ENCODE data around the gene ZRANB1. TPM values are rescaled to one million over a fixed set of nuclear protein-coding genes. Genes with fewer than 3 reads are reported as not detected.

Gene ZRANB1
- polyA plus RNA-seq, 1 experiment = 36.9 TPM

- H3K4me3 ChIP-seq (ENCODE audit: low read depth, low read length) = no peak overlapping the region
- POLR2A ChIA-PET = no interaction called here
- H3K9me3 ChIP-seq (ENCODE audit: control insufficient read depth, insufficient read depth, low read length) = no peaks in the 10 kb centered on the region; the same call in 1 of the 2 replicates
- no peaks in the 10 kb centered on the region for H3K27me3 ChIP-seq (ENCODE audit: control insufficient read depth, insufficient read depth, low read length)
- CTCF ChIA-PET = interaction anchor here (1.2 kb wide), 1 partner anchor 33 kb away, joined by 7 read pairs; no protein-coding TSS in a partner anchor
- no peak for DNase-seq (ENCODE audit: low read depth, low spot score)
- H3K27ac ChIP-seq (ENCODE audit: low read depth, low read length) = no peak overlapping the region
- TF ChIP-seq CTCF (IDR thresholded peaks at IDR 0.05; ENCODE audit: low read depth, low read length) = no peak
Observed at GRCh38 chr10:125014836-125015355, 73.0 kb downstream of the ZRANB1 start.

GRCh38 chr10:125015356-125015944 is 73.5 kb downstream of the ZRANB1 start:
- ChIA-PET POLR2A (no interaction called here), CTCF (no interaction called here)
- Histone ChIP-seq H3K27me3 (ENCODE audit: control insufficient read depth, insufficient read depth, low read length) (no peaks in the 10 kb centered on the region), H3K27ac (ENCODE audit: low read depth, low read length) (no peak overlapping the region), H3K9me3 (ENCODE audit: control insufficient read depth, insufficient read depth, low read length) (no peaks in the 10 kb centered on the region; the same call in 1 of the 2 replicates), H3K4me3 (ENCODE audit: low read depth, low read length) (no peak overlapping the region)
- no peak for TF ChIP-seq CTCF (IDR thresholded peaks at IDR 0.05; ENCODE audit: low read depth, low read length)
- no peak for DNase-seq (ENCODE audit: low read depth, low spot score)

- H3K4me3 ChIP-seq (ENCODE audit: low read depth, low read length) = no peak overlapping the region
- CTCF ChIA-PET = no interaction called here
- no peak for TF ChIP-seq CTCF (IDR thresholded peaks at IDR 0.05; ENCODE audit: low read depth, low read length)
- no peaks in the 10 kb centered on the region for H3K27me3 ChIP-seq (ENCODE audit: control insufficient read depth, insufficient read depth, low read length)
- no peak for DNase-seq (ENCODE audit: low read depth, low spot score)
- no peaks in the 10 kb centered on the region; the same call in 1 of the 2 replicates for H3K9me3 ChIP-seq (ENCODE audit: control insufficient read depth, insufficient read depth, low read length)
- POLR2A ChIA-PET = no interaction called here
- peak overlapping the region; percentile 11 for H3K27ac ChIP-seq (ENCODE audit: low read depth, low read length)
Observed at GRCh38 chr10:125016123-125016522, 74.2 kb downstream of the ZRANB1 start.

- Histone ChIP-seq H3K9me3 (ENCODE audit: control insufficient read depth, insufficient read depth, low read length) (no peaks in the 10 kb centered on the region; the same call in 1 of the 2 replicates), H3K27me3 (ENCODE audit: control insufficient read depth, insufficient read depth, low read length) (no peaks in the 10 kb centered on the region), H3K4me3 (ENCODE audit: low read depth, low read length) (no peak overlapping the region), H3K27ac (ENCODE audit: low read depth, low read length) (peak overlapping the region; percentile 31)
- POLR2A ChIA-PET = no interaction called here
- DNase-seq (ENCODE audit: low read depth, low spot score) = no peak
- CTCF ChIA-PET = interaction anchor here (1.1 to 1.4 kb wide), 2 partner anchors 24 to 31 kb away, joined by 5 to 9 read pairs; no protein-coding TSS in a partner anchor
- no peak for TF ChIP-seq CTCF (IDR thresholded peaks at IDR 0.05; ENCODE audit: low read depth, low read length)
Observed at GRCh38 chr10:125016611-125017202, 74.8 kb downstream of the ZRANB1 start.
